ENCODE results near the gene KIAA1671. TPM values are rescaled to one million over a fixed set of nuclear protein-coding genes. Genes with fewer than 3 reads are reported as not detected.
A peak's percentile ranks its signal among the peaks of the same experiment; 100 is the strongest.

KIAA1671 gene
- total and polyA plus RNA-seq, 7 donors: 6.3 to 34.2 (median 10.2) TPM

GRCh38 chr22:25165785-25166184 is 213.3 kb downstream of the KIAA1671 start:
- no peak overlapping the region for H3K4me3 ChIP-seq
- peaks cover 0 to 12% (median 8%) of the 10 kb centered on the region in 4 donors for H3K4me1 ChIP-seq
- H3K36me3 ChIP-seq: no peaks in the 10 kb centered on the region
- H3K27me3 ChIP-seq: no peaks in the 10 kb centered on the region
- H3K27ac ChIP-seq: peak overlapping the region; percentile 52 to 66 (median 65)
- 93 to 96% methylated on average over 10 of the region's 10 CpGs for WGBS, 2 donors
- no peak for TF ChIP-seq POLR2AphosphoS5 (IDR thresholded peaks at IDR 0.05)
- TF ChIP-seq EP300 (IDR thresholded peaks at IDR 0.05): no peak
- no peak for TF ChIP-seq CTCF (IDR thresholded peaks at IDR 0.05)
- TF ChIP-seq POLR2A (IDR thresholded peaks at IDR 0.05): no peak
- no peaks in the 10 kb centered on the region for H3K9me3 ChIP-seq
- peak; percentile 30 for DNase-seq
- intact Hi-C loops (cut with DNase I): no loop called here

DNA sequence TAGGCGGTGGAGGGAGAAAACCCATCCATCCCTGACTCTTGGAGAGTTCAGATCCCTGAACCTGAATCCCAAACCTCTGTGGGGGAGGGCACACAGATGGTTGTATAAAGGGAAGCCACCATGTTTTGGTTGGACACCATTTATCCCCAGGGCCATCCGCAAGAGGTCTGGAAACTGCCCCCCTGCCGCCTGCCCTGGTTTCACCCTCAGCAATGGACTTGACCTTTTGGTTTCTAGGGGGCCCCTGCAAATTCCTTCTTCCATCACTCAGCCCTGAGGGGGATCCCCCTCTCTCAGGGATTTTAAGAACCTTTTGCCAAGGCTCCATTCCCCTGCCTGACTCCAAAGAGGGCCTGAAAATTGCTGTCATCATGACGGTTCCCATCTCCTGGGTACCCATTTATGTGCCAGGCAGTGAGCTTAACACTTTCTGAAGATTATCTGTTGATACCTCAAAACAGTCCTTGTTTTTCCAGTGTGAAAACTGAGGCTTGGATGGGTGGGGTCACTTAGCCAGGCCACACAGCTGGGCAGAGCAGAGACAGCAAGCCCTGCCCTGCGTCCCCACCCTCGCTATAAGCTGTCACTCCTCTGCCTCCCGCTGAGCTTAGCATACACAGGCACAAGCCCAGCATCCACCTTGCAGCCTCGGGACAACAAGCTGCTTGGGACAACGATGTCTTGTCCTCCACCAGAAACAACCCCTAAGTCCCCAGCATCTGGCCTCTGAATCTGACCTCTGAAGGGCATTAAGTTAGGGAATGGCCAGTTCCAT is 213.9 kb downstream of the KIAA1671 start:
- no peaks in the 10 kb centered on the region for H3K36me3 ChIP-seq
- peaks cover 0 to 12% (median 8%) of the 10 kb centered on the region in 4 donors for H3K4me1 ChIP-seq
- 49 to 83% methylated on average over 9 of the region's 9 CpGs for WGBS, 2 donors
- intact Hi-C loops (cut with DNase I): no loop called here
- no peak overlapping the region for H3K27ac ChIP-seq
- TF ChIP-seq CTCF (IDR thresholded peaks at IDR 0.05): no peak
- TF ChIP-seq EP300 (IDR thresholded peaks at IDR 0.05): no peak
- no peak for TF ChIP-seq POLR2A (IDR thresholded peaks at IDR 0.05)
- TF ChIP-seq POLR2AphosphoS5 (IDR thresholded peaks at IDR 0.05): no peak
- no peaks in the 10 kb centered on the region for H3K27me3 ChIP-seq
- no peak for DNase-seq
- H3K9me3 ChIP-seq: no peaks in the 10 kb centered on the region
- no peak overlapping the region for H3K4me3 ChIP-seq

- DNase-seq: no peak
- no peaks in the 10 kb centered on the region for H3K27me3 ChIP-seq
- no peak for TF ChIP-seq POLR2AphosphoS5 (IDR thresholded peaks at IDR 0.05)
- no peaks in the 10 kb centered on the region for H3K36me3 ChIP-seq
- intact Hi-C loops (cut with DNase I): no loop called here
- 71 to 83% methylated on average over 7 of the region's 7 CpGs for WGBS, 2 donors
- no peak overlapping the region for H3K4me3 ChIP-seq
- H3K27ac ChIP-seq: no peak overlapping the region
- no peaks in the 10 kb centered on the region for H3K9me3 ChIP-seq
- H3K4me1 ChIP-seq: peaks cover 0 to 12% (median 8%) of the 10 kb centered on the region in 4 donors
Observed at GRCh38 chr22:25167082-25167481, 214.6 kb downstream of the KIAA1671 start.

- no peaks in the 10 kb centered on the region for H3K36me3 ChIP-seq
- peak; percentile 49 for DNase-seq
- H3K4me1 ChIP-seq: peaks cover 0 to 12% (median 8%) of the 10 kb centered on the region in 4 donors
- no peak overlapping the region for H3K27ac ChIP-seq
- no peak overlapping the region for H3K4me3 ChIP-seq
- TF ChIP-seq CTCF (IDR thresholded peaks at IDR 0.05): no peak
- TF ChIP-seq POLR2AphosphoS5 (IDR thresholded peaks at IDR 0.05): no peak
- TF ChIP-seq EP300 (IDR thresholded peaks at IDR 0.05): no peak
- no peak for TF ChIP-seq POLR2A (IDR thresholded peaks at IDR 0.05)
- no peaks in the 10 kb centered on the region for H3K9me3 ChIP-seq
- intact Hi-C loops (cut with DNase I): no loop called here
- no peaks in the 10 kb centered on the region for H3K27me3 ChIP-seq
- 80 to 87% methylated on average over 14 of the region's 14 CpGs for WGBS, 2 donors
Observed at GRCh38 chr22:25167834-25168601, 215.5 kb downstream of the KIAA1671 start.
